ACHN (cell line): Measurements from ENCODE around the gene PEX3.
A peak's percentile ranks its signal among the peaks of the same experiment; 100 is the strongest.
"Not testable (repeated sequence)": the region's sequence is repeated elsewhere in the genome, so short reads cannot be mapped to it uniquely, and the experiment has no call there.

Experiments used
- DNase-seq: peaks from one replicate; pipeline ENCODE4 v3.0.0-alpha.2; 2015
- in situ Hi-C: cut with HindIII; loops from 2 replicates; pipeline ENCODE4 v1.10.0; 2017; ENCODE audit warnings: low sequenced_read_pairs, low pct_ligation_motif_present, low pct_unique_long_range_greater_than_20kb

The PEX3 gene

DNA sequence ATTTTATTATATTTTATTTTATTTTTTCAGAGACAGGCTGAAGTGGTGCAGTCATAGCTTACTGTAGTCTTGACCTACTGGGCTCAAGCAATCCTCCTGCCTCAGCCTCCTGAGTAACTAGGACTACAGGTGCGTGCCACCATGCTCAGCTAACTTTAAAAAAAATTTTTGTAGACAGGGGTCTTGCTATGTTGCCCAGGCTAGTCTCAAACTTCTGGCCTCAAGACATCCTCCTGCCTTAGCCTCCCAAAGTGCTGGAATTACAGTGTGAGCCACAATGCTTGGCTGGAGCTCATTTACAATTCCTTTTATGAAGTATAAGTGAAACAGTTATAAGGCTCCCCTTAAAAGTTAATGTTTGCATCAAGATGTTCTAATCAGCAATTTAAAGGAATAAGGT is 46.4 kb downstream of the PEX3 start:
- in situ Hi-C loops = no loop called here
- no peak for DNase-seq

DNA sequence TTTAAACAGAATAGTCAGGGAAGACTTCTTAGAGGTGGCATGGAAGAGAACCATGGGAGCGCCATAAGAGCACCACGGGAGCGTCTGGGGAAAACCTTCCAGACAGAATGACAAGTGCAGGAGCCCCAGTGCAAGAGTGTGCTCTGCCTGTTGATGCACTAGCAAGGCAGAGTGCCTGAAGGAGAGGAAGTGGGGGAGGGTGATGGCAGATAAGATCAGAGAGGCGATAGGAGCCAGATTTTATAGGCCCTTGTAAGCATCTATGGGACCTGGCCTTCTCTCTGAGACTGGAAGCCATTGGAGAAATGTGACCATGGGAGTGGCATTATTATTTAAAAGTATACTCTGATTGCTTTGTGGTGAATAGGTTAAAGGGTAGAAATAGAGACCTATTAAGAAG is 47.8 kb downstream of the PEX3 start:
- in situ Hi-C loops = no loop called here
- no peak for DNase-seq

DNA sequence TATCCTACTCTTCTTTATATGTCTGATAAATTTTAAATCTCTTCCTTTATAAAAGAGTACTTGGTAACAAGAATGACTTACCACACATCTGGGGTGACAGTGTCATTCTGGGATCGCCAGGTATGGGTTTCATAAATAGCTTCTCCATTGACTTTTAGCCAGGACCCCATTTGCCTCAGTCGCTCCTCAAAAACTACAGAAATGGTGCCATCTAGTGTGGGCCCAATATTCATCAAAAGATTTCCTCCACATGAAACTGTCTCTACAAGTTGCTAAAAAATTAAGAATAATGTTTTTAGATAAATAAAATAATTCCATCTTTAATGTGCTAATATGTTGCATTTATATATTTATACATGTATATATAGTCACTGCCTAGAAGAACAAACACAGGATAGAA is 51.2 kb downstream of the PEX3 start:
- in situ Hi-C loops = no loop called here
- DNase-seq = no peak

DNA sequence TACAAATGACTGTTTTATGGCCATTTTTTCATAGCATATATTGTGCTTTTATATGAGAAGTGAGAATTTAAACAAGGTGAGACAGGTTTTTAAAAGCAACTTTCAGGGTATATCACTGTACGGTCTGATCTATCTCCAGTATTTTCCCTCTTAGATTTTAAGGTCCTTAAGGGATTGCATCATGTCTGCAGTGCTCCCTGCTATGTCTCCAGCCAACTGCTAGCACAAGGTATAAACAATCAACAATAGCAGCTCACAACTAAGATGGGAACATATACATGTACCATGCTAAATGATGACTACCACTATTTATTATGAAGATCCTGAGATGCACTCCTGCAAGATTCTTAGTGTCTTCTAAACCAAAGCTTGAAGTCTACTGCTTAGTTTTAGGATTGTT is 53.8 kb downstream of the PEX3 start:
- in situ Hi-C loops = no loop called here
- no peak for DNase-seq

DNA sequence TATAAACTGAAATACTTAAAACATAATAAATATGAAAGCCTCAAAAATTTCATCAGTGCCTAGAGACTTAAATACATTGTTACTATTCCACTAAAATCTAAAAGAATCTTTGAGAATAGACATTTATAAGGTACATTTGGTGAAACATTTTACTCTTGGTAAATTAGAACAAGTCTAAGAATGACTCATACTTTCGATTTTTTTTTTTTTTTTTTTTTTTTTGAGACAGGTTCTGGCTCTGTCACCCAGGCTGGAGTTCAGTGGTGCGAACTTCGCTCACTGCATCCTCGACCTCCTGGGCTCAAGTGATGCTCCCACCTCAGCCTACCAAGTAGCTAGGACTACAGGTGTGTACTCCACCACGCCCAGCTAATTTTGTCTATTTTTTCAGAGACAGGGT is 54.5 kb downstream of the PEX3 start:
- in situ Hi-C loops = no loop called here
- DNase-seq = no peak

DNA sequence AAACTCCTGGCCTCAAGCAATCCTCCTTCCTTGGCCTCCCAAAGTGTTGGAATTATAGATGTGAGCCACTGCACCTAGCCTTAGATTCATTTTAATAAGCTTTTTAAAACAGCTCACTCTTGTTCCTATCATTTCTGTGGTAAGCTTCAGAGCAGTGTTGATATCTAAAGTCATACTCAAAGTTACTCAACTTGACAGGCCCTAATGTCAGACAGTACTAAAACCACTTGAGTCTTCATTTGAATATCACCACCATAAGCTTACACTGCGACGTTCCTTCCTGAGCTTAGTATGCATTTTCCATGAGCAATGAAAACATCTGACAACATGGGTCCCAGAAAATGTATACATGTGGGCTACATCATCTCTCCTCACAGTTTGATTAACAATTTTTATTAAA is 54.9 kb downstream of the PEX3 start:
- no peak for DNase-seq
- in situ Hi-C loops = no loop called here

DNA sequence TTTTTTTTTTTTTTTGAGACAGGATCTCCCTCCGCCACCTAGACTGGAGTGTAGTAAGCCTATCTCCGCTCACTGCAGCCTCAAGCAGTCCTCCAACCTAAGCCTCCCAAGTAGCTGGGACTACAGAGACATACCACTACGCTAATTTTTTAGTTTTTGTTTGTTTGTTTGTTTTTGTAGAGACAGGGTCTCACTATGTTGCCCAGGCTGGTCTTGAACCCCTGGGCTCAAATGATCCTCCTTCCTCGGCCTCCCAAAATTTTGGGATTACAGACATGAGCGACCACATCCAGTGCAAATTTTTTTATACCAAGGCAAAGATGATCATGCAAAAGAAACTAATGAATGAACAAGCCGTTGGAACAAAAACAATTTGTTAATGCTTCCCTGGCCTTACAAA is 55.6 kb downstream of the PEX3 start:
- no peak for DNase-seq
- in situ Hi-C loops = no loop called here

DNA sequence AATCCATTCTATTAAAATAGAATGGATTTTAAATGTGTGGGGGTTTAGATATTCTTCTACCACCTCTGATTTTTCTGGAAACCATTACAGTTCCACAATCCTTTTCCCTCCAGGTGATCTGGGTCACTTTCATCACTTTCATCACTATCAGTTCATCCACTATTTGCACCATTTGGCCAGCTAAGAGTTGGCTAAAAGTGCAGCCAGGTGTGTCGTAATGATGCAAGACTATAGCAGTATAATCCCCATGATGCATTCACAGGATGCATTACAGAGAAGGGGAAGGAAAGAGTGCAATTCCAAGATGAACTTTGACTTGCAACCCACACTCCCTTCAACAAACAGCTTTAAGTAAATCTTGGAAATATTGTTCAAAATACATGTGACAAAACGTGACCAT is 56.0 kb downstream of the PEX3 start:
- no peak for DNase-seq
- in situ Hi-C loops = no loop called here

DNA sequence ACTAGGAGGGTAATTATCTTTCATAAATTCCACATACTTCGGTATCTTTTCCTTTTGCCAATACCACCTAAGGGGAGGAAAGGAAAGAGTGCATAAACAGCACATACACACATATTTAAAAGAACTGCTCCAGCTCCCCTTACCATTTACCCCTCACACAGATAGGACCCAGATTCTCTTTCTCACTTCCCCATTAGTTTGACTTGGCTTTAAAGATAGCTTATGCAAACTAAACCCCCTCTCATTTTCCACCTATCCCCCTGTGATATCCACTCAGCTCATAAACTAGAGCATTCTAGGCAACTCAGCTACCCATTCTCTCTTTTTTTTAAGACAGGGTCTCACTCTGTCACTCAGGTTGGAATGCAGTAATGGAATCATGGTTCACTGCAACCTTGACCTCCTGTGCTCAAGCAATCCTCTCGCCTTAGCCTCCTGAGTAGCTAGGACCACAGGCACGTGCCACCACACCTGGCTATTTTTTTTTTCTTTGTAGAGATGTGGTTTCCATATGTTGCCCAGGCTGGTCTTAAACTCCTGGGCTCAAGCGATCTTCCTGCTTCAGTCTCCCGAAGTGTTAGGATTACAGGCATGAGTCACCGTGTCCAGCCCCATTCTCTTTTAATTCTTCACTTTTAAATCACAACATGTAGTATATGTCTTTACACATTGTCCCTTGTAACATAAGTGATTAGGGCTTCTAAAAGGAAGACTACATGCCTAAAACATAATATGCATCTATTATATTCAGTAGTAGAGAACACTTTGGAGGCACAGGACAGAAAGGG is 56.9 kb downstream of the PEX3 start:
- peak; percentile 3 for DNase-seq
- in situ Hi-C loops = no loop called here

DNA sequence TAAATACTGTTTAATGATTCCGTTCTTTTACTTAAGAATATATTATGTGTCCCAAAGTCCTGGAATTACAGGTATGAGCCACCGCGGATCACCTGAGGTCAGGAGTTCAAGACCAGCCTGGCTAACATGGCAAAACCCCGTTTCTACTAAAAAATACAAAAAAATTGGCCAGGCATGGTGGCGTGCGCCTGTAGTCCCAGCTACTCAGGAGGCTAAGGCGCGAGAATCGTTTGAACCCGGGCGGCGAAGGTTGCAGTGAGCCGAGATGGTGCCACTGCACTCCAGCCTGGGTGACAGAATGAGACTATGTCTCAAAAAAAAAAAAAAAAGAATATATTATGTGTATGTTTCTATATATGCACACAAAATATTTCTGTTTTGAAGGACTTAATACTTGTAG is 59.7 kb downstream of the PEX3 start:
- DNase-seq, in situ Hi-C loops: not testable (repeated sequence)

DNA sequence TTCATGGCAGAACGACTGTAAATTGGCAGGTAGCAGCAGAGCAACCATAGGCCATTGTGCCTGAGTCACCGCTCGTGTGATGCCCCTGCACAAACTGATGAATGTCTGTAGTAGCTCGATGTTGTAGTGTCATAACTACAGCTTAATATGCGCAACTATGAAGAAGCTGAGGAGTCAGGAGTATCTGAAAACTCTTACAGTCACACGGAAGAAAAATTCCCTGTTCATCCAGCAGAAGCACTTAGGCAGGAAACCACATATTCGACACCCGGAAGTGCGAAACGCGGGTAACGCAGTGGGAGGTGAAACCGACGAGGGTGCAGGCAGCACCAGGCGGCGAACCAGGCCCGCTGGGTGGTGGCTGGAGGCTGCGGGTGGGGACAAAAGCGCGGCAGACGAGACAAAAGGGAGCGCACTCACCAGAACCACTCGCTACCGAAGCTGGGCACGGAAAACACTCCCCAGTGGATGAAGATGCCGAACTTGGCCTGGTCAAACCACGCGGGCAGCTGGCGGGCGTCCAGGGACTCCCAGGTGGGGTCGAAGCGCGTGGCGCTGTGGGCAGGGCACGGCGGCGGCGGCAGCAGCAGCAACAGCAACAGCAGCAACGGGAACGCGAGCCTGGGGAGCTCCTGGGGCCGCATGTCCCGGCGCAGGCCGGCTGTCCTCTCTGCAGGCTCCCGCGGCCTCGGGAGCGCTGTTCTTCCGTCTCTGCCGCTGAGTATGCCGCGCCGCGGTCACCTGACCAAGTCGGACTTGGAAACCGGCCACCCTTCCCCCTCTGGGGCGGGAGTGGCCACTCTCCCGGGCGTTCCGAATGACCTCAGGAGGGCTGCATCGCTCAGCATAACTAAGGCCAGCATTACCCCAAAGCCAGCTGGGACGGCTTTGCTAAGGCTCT is 60.6 kb downstream of the PEX3 start, which contains the start of gene FUCA2:
TSS of gene FUCA2 (minus strand) at position 730 of the 901 bp plus-strand sequence. CDS start at position 644, 86 bp downstream.
- peak; percentile 84 for DNase-seq
- in situ Hi-C loops = no loop called here

DNA sequence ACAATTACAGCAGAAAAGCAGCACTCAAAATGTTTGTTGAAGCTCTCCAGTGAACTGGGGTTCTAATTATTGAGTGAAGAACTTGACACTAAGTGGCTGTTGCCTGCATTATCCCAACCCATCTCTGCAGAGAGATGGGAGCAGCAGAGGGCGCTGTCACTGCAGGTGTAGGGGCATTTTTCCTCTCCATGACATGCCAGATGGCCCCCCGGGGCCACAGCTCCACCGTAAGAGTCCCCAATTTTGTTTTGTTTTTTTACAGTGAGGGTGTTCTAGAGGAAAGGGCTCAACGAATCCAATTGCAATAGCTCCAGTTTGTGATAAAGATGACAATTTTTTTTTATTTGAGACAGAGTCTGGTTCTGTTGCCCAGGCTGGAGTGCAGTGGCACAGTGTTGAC is 62.8 kb downstream of the PEX3 start:
- peak; percentile 19 for DNase-seq
- in situ Hi-C loops = no loop called here

DNA sequence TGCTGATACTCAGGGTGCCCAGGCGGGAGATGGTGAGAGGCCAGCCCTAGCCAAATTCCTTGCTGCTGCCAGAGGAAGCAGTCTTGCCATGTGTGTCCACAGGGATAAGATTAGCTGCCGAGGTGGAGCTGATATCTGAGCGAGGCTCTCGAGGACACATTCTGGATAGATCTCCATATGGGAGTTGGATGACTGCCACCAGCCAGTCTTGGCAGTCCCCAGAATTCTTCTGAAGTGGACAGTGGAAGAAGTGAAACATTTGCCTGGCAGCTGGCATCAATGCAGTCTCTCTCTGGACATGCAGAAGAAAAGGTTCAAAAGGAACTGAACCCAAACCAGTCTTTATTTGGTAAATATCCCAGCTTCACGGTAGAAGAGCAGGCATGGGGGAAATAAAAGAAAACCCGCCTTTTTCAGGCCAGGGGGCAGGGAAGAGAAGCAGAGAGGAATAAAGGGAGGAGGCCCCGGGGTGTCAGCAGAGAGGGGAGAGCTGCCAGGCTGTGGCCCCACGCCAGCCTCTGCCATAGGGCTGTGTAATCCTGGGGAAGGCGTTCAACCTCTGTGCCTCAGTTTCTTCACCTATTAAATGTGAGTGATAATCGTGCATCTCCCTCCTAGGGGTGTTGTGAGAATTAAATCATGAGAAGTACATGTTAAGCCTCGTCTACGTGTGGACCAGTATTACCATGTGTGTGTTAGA is 64.6 kb downstream of the PEX3 start:
- no peak for DNase-seq
- in situ Hi-C loops = no loop called here

DNA sequence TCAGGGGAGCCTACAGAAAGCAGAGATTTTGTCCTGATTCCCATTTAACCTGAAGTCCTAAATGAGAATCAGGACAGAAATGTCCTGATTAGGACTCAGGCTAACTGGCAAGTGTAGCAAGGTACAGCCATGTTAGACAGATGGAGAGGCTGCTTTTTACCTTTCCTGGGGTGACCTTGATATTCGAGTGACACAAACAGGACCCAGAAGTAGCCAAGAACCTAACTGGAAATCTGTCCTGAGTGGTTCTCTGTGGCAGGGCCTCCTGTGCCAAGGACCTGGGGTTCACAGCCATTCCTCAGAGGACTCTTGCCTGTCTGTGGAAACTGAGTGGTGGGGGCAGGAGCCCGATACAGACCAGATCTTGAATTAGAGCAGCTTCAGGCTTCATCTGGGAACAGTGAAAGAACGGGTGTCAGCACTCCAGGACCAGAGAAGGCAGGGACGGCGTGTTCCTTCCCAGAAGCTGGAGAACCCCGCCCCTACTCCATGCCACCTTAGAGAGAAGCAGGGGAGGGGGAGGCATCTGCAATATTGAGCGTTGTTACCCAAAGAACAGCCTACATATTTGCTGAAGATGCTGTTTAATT is 65.3 kb downstream of the PEX3 start:
- in situ Hi-C loops = no loop called here
- no peak for DNase-seq

DNA sequence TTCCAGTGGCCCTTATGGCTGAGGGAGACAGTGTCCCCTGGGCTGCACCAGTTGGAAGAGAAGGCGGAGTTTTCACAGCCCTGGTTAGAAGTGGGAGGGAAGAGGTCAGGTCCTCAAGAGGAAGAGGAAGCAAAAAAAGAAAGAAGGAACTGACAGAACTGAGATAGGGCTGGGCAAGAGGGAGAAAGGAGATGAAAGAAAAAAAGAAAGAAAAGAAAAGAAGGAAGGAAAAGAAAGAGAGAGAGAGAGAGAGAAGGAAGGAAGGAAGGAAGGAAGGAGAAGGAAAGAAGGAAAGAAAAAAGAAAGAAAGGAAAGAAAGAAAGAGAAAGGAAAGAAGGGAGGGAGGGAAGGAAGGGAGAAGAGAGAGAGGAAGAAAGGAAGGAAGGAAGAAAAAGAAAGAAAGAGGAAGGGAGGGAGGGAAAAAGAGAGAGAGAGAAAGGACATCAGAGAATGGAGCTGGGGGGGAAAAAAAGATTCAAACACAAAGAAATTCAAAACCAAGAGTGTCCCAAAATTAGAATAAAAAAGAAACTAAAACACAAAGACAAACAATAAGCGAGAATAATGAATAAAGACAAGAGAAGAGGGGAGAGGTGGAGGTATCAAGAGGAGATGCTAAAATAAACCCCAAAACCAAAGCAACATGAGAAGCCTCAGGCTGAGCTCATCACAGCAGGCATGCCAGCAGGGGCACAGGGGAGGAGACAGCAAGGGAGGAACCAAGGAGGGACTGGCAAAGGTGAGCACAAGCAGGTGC is 66.3 kb downstream of the PEX3 start:
- DNase-seq = no peak
- in situ Hi-C loops = no loop called here

DNA sequence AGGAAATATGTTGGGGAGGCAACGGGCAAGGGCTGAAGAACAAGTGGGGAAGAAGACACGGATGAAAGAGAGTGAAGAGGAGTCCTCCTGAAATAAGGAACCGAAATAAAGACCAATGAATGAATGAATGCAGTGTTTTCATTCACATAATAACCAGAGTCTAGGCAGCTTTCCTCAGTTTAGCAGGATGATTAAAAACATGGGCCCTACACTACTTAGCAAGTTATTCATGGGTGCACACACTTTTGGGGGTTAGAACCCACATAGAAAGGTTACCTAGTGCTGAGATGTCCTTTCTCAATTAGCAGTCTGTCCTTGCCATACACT is 66.8 kb downstream of the PEX3 start:
- no peak for DNase-seq
- in situ Hi-C loops = no loop called here

DNA sequence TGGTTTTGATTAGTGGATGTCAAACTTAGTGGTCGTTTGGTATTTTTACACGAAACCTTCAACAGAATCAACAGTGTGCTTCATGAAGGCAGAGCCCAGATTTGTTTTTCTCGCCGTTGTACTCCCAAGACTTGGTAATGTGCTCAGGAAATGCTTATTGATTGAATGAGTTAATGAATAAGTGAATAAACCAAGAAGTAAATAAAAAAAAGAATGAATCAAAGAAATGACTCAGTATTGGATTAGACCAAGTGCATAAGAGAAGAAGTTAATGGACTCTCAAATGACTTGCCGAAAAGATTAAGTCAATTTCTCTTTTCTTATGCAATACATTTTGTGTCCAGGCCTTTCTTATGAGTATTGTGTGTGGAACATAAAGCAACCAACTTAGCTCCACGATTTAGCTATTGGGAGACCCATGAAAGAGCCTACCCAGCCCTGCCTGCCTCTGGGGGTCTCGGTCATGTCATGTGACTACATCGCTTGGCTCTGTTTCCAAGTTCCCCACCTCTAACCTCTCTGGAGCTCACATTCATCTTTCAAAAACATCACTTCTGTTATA is 71.5 kb downstream of the PEX3 start:
- in situ Hi-C loops = no loop called here
- DNase-seq = no peak

DNA sequence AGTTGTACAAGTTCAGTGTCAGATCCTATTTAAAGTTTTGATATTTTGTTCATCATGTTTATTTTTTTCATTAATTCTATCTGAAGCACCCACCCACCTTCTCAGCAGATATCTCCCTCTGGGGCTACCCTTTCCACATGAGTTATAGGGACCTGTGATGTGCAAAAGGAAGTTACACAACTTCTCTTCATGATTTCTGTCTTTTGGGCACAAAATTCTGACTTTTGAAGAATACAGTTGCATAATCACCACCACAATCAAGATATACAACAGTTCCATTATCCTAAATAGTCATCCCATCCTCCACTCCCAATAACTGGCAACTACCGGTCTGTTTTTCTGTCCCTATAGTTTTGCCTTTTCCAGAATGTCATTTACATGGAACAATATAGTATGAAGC is 74.8 kb downstream of the PEX3 start:
- no peak for DNase-seq
- in situ Hi-C loops = no loop called here
